IMR-90 (cell line): ENCODE results near the gene C11orf65. TPM values are rescaled to one million over a fixed set of nuclear protein-coding genes. Genes with fewer than 3 reads are reported as not detected.

Experiments
- ATAC-seq: fragments of 200-7000 bp; cut with Tn5 transposase; 2 replicates; pipeline ENCODE4 v1.9.1; 2020; ENCODE audit warnings: low read depth, mild to moderate bottlenecking, moderate library complexity
- BruUV-seq: library from RNA; stranded (reverse); fragments of 400-500 nt; replicated peaks from 2 replicates; lab custom pipeline; 2021; lab: Mats Ljungman, UMichigan
- CTCF ChIA-PET: fragments of 300-600 bp; formaldehyde crosslinking; extraction: SDS; loops from one replicate; lab custom pipeline; 2021; ENCODE audit warnings: antibody characterized with exemption; lab: Yijun Ruan, JAX
- POLR2A ChIA-PET: fragments of 300-600 bp; sonication (Branson Sonifier 250); formaldehyde crosslinking; loops from one replicate; lab custom pipeline; 2022; ENCODE audit warnings: antibody characterized with exemption; ENCODE audit not compliant: unreplicated experiment; lab: Charles Lee
- DNase-seq: peaks from one replicate; pipeline ENCODE4 v3.0.0; 2013
- H2AFZ ChIP-seq: replicated peaks from 2 replicates; pipeline ENCODE3; 2013; ENCODE audit warnings: low read length, mild to moderate bottlenecking; ENCODE audit not compliant: poor library complexity
- H2AK5ac ChIP-seq: 2 replicates; pipeline ENCODE4 v1.6.1; 2013; ENCODE audit warnings: low read depth, low read length, inconsistent platforms
- H2AK9ac ChIP-seq: replicated peaks from 2 replicates; pipeline ENCODE3; 2013; ENCODE audit warnings: mild to moderate bottlenecking, low read depth, low read length, moderate library complexity; ENCODE audit not compliant: poor library complexity
- H2BK120ac ChIP-seq: 2 replicates; pipeline ENCODE4 v1.6.1; 2013; ENCODE audit warnings: low read depth, low read length, inconsistent platforms
- H2BK15ac ChIP-seq: 3 replicates; pipeline ENCODE4 v1.6.1; 2013; ENCODE audit warnings: low read depth, low read length, inconsistent platforms
- H2BK20ac ChIP-seq: 2 replicates; pipeline ENCODE4 v1.6.1; 2013; ENCODE audit warnings: low read depth, mild to moderate bottlenecking, inconsistent platforms, low read length, moderate library complexity
- H2BK5ac ChIP-seq: 2 replicates; pipeline ENCODE4 v1.6.1; 2013; ENCODE audit warnings: mild to moderate bottlenecking, low read depth, low read length, inconsistent platforms; ENCODE audit not compliant: poor library complexity, severe bottlenecking
- H3K14ac ChIP-seq: replicated peaks from 2 replicates; pipeline ENCODE4 v1.6.1; 2013; ENCODE audit warnings: low read depth, low read length, inconsistent platforms
- H3K18ac ChIP-seq: 2 replicates; pipeline ENCODE4 v1.6.1; 2013; ENCODE audit warnings: low read depth, low read length, control low read depth
- H3K23ac ChIP-seq: 2 replicates; pipeline ENCODE4 v1.6.1; 2013; ENCODE audit warnings: low read depth, low read length, inconsistent platforms
- H3K27ac ChIP-seq: 2 replicates; pipeline ENCODE4 v1.5.1; 2013; ENCODE audit warnings: mild to moderate bottlenecking, control low read depth, low read length; ENCODE audit not compliant: insufficient read depth
- H3K27me3 ChIP-seq: 2 replicates; pipeline ENCODE4 v1.6.1; 2013; ENCODE audit warnings: low read length; ENCODE audit not compliant: control insufficient read depth, insufficient read depth
- H3K36me3 ChIP-seq: 2 replicates; pipeline ENCODE4 v1.6.1; 2013; ENCODE audit warnings: low read length, mixed read lengths; ENCODE audit not compliant: control insufficient read depth, insufficient read depth
- H3K4ac ChIP-seq: 2 replicates; pipeline ENCODE4 v1.6.1; 2013; ENCODE audit warnings: low read depth, low read length, inconsistent platforms
- H3K4me1 ChIP-seq: 2 replicates; pipeline ENCODE4 v1.6.1; 2013; ENCODE audit warnings: low read length, mixed read lengths; ENCODE audit not compliant: control insufficient read depth, insufficient read depth
- H3K4me2 ChIP-seq: 2 replicates; pipeline ENCODE4 v1.6.1; 2013; ENCODE audit warnings: low read depth, mild to moderate bottlenecking, control low read depth, low read length, moderate library complexity
- H3K4me3 ChIP-seq: 2 replicates; pipeline ENCODE4 v1.5.1; 2013; ENCODE audit warnings: low read depth, mild to moderate bottlenecking, control low read depth, low read length, moderate library complexity; ENCODE audit not compliant: insufficient read depth
- H3K56ac ChIP-seq: 2 replicates; pipeline ENCODE4 v1.6.1; 2013; ENCODE audit warnings: low read length, inconsistent platforms; ENCODE audit not compliant: insufficient read depth; ENCODE audit errors: extremely low read depth
- H3K79me1 ChIP-seq, 2 experiments: 2 replicates each; pipeline ENCODE4 v1.6.1; 2013; ENCODE audit warnings: low read length in 2 of 2, inconsistent platforms in 1 of 2, low read depth in 1 of 2
- H3K9ac ChIP-seq: 2 replicates; pipeline ENCODE4 v1.6.1; 2013; ENCODE audit warnings: low read depth, low read length, control low read depth
- H3K9me1 ChIP-seq: 2 replicates; pipeline ENCODE4 v1.6.1; 2013; ENCODE audit warnings: low read length, inconsistent platforms; ENCODE audit not compliant: insufficient read depth
- H3K9me3 ChIP-seq: 2 replicates; pipeline ENCODE4 v1.6.1; 2013; ENCODE audit warnings: low read length; ENCODE audit not compliant: control insufficient read depth, insufficient read depth
- H4K20me1 ChIP-seq: 2 replicates; pipeline ENCODE4 v1.6.1; 2013; ENCODE audit warnings: low read length, inconsistent platforms; ENCODE audit not compliant: insufficient read depth
- H4K5ac ChIP-seq: 2 replicates; pipeline ENCODE4 v1.6.1; 2013; ENCODE audit warnings: mild to moderate bottlenecking, low read depth, low read length, control low read depth
- H4K8ac ChIP-seq, 2 experiments: 2 replicates each; pipeline ENCODE4 v1.6.1; 2013; ENCODE audit warnings: low read depth in 2 of 2, low read length in 2 of 2, control low read depth in 1 of 2, inconsistent platforms in 1 of 2
- H4K91ac ChIP-seq: 2 replicates; pipeline ENCODE4 v1.6.1; 2013; ENCODE audit warnings: low read depth, low read length, inconsistent platforms; ENCODE audit not compliant: insufficient read depth
- BHLHE40 ChIP-seq: fragments of 150-350 bp; IDR thresholded peaks from 2 replicates; pipeline ENCODE4 v1.6.1; 2016; ENCODE audit warnings: mild to moderate bottlenecking, low read depth, low read length
- CEBPB ChIP-seq: IDR thresholded peaks from 2 replicates; pipeline ENCODE4 v1.6.1; 2012; ENCODE audit warnings: low read depth, low read length, improper control_type of control experiment
- CHD1 ChIP-seq: IDR thresholded peaks from 2 replicates; pipeline ENCODE4 v1.6.1; 2012; ENCODE audit warnings: low read depth, low read length, improper control_type of control experiment
- FOS ChIP-seq: fragments of 150-350 bp; IDR thresholded peaks from 2 replicates; pipeline ENCODE4 v1.6.1; 2016; ENCODE audit warnings: low read depth, low read length
- MXI1 ChIP-seq: IDR thresholded peaks from 2 replicates; pipeline ENCODE4 v1.6.1; 2012; ENCODE audit warnings: low read depth, mild to moderate bottlenecking, low read length, moderate library complexity, borderline replicate concordance
- NFE2L2 ChIP-seq: fragments of 150-350 bp; IDR thresholded peaks from 2 replicates; pipeline ENCODE4 v1.6.1; 2016; ENCODE audit warnings: low read depth, mild to moderate bottlenecking, low read length
- POLR2A ChIP-seq: IDR thresholded peaks from 2 replicates; pipeline ENCODE4 v1.6.1; 2012; ENCODE audit warnings: mild to moderate bottlenecking, low read depth, low read length
- RAD21 ChIP-seq: IDR thresholded peaks from 2 replicates; pipeline ENCODE4 v1.6.1; 2012; ENCODE audit warnings: low read length, improper control_type of control experiment
- RCOR1 ChIP-seq: IDR thresholded peaks from 2 replicates; pipeline ENCODE4 v1.6.1; 2012; ENCODE audit warnings: mild to moderate bottlenecking, low read length, improper control_type of control experiment; ENCODE audit not compliant: insufficient replicate concordance
- RFX5 ChIP-seq: IDR thresholded peaks from 2 replicates; pipeline ENCODE4 v1.8.0; 2012; ENCODE audit warnings: low read depth, mild to moderate bottlenecking, low read length, moderate library complexity
- SMC3 ChIP-seq: fragments of 150-350 bp; IDR thresholded peaks from 2 replicates; pipeline ENCODE4 v1.6.1; 2016; ENCODE audit warnings: low read depth, mild to moderate bottlenecking, antibody characterized with exemption, low read length, moderate library complexity
- WGBS, 2 experiments: methylation state at CpG; one replicate each; pipeline versions ENCODE4 v1.1.5 to v1.1.7; 2013; ENCODE audit warnings: missing lambda C conversion rate in 2 of 2; ENCODE audit not compliant: insufficient read length in 1 of 2; ENCODE audit errors: extremely low coverage in 2 of 2; 5-methylcytosine and 5-hydroxymethylcytosine counted together
- dilution Hi-C: fragments of 300-500 bp; cut with HindIII; formaldehyde crosslinking; loops from one replicate; pipeline ENCODE4 v1.14.3; 2018; ENCODE audit warnings: low sequenced_read_pairs; ENCODE audit not compliant: unreplicated experiment
- in situ Hi-C: fragments of 300-500 bp; cut with MboI; formaldehyde crosslinking; loops from 3 replicates; pipeline ENCODE4 v1.14.3; 2019; ENCODE audit warnings: low sequenced_read_pairs, inconsistent platforms, mixed read lengths
- intact Hi-C: fragments of 100-400 bp; cut with micrococcal nuclease; formaldehyde crosslinking; loops from 2 replicates; pipeline ENCODE4 v1.10.0; 2022
- polyA plus RNA-seq, 3 experiments: library from polyadenylated mRNA; depleted of rRNA; stranded (reverse); fragments of >200 nt; gene quantifications; 2 replicates each; pipeline ENCODE4 v1.2.3, GENCODE V29; 2012; ENCODE audit warnings: low replicate concordance in 1 of 3
- total RNA-seq: library from RNA; depleted of rRNA; stranded (reverse); fragments of >200 nt; gene quantifications from 2 replicates; pipeline ENCODE4 v1.2.3, GENCODE V29; 2012
- TF ChIP-seq, protein P1 (sequence below): conservative IDR thresholded peaks from 2 replicates; pipeline ENCODE4 v1.5.1; 2012; ENCODE audit warnings: mild to moderate bottlenecking, low read depth, low read length, improper control_type of control experiment

Gene C11orf65
- total and polyA plus RNA-seq, 2 of the 4 experiments (the other 2 are of a cell fraction) = 0.12 to 0.18 TPM

- H3K56ac ChIP-seq = no peak overlapping the region
- no peak overlapping the region for H2BK20ac ChIP-seq
- peaks cover 3% of the 10 kb centered on the region for H3K4me1 ChIP-seq
- no peak overlapping the region for H2BK120ac ChIP-seq
- BruUV-seq = no TSS peak
- H2BK15ac ChIP-seq = no peak overlapping the region
- DNase-seq (peak; percentile 25), ATAC-seq (no peak)
- no peaks in the 10 kb centered on the region for H3K9me3 ChIP-seq
- no peak overlapping the region for H2AK5ac ChIP-seq
- in situ Hi-C loops = no loop called here
- H3K4me3 ChIP-seq = no peak overlapping the region
- no peak overlapping the region for H3K9ac ChIP-seq
- no peaks in the 10 kb centered on the region for H4K20me1 ChIP-seq
- CTCF ChIA-PET = interaction anchor here (0.6 kb wide), 1 partner anchor 9 kb away, joined by 3 read pairs; no protein-coding TSS in a partner anchor
- POLR2A ChIA-PET = no interaction called here
- H3K4me2 ChIP-seq = no peak overlapping the region
- H3K18ac ChIP-seq = no peak overlapping the region
- no peak overlapping the region for H2AFZ ChIP-seq
- no peak overlapping the region for H3K23ac ChIP-seq
- no CpG with 5 or more reads among the region's 5 CpGs for WGBS, 2 experiments
- no peak overlapping the region for H4K5ac ChIP-seq
- no peak overlapping the region for H2BK5ac ChIP-seq
- no peak overlapping the region for H3K27ac ChIP-seq
- H3K4ac ChIP-seq = no peak overlapping the region
- H3K14ac ChIP-seq = no peak overlapping the region
- no peak overlapping the region for H4K8ac ChIP-seq
- H3K79me1 ChIP-seq = no peaks in the 10 kb centered on the region
- dilution Hi-C loops = no loop called here
- H3K27me3 ChIP-seq = no peaks in the 10 kb centered on the region
- no peaks in the 10 kb centered on the region for H3K9me1 ChIP-seq
- H2AK9ac ChIP-seq = no peak overlapping the region
- intact Hi-C loops = no loop called here
- no peak overlapping the region for H4K91ac ChIP-seq
- peaks cover 3% of the 10 kb centered on the region for H3K36me3 ChIP-seq
- TF ChIP-seq NFE2L2 = no peak
- TF ChIP-seq BHLHE40 = no peak
- TF ChIP-seq POLR2A = no peak
- TF ChIP-seq CEBPB = no peak
- TF ChIP-seq RCOR1 = no peak
- no peak for TF ChIP-seq SMC3
- TF ChIP-seq, protein P1, sequence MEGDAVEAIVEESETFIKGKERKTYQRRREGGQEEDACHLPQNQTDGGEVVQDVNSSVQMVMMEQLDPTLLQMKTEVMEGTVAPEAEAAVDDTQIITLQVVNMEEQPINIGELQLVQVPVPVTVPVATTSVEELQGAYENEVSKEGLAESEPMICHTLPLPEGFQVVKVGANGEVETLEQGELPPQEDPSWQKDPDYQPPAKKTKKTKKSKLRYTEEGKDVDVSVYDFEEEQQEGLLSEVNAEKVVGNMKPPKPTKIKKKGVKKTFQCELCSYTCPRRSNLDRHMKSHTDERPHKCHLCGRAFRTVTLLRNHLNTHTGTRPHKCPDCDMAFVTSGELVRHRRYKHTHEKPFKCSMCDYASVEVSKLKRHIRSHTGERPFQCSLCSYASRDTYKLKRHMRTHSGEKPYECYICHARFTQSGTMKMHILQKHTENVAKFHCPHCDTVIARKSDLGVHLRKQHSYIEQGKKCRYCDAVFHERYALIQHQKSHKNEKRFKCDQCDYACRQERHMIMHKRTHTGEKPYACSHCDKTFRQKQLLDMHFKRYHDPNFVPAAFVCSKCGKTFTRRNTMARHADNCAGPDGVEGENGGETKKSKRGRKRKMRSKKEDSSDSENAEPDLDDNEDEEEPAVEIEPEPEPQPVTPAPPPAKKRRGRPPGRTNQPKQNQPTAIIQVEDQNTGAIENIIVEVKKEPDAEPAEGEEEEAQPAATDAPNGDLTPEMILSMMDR = no peak
- TF ChIP-seq CHD1 = no peak
- TF ChIP-seq RFX5 = no peak
- no peak for TF ChIP-seq RAD21
- TF ChIP-seq FOS = no peak
- no peak for TF ChIP-seq MXI1
Measured at GRCh38 chr11:108370990-108371389, 96.3 kb downstream of the C11orf65 start.
